Gastrocnemius medialis (tissue), 4 donors: ENCODE data around the gene SUPT3H.

Experiments
- CTCF ChIP-seq, 5 experiments: fragments of 450-650 bp in 3 of 5; fragments of 200-600 bp in 2 of 5; sonication (generic) in 2 of 5; IDR thresholded peaks in 4 of 5; conservative IDR thresholded peaks in 1 of 5; 1 replicate in 4 of 5; 2 replicates in 1 of 5; pipeline ENCODE4 v1.5.1; 2016 to 2019; ENCODE audit warnings: antibody characterized with exemption in 5 of 5, mild to moderate bottlenecking in 3 of 5, moderate library complexity in 3 of 5
- POLR2A ChIP-seq, 2 donors: fragments of 450-650 bp; IDR thresholded peaks; one replicate each; pipeline ENCODE4 v1.6.1; 2017; ENCODE audit warnings: antibody characterized with exemption in 2 of 2, mild to moderate bottlenecking in 2 of 2, moderate library complexity in 2 of 2

GRCh38 chr6:45160305-45160704, 217.4 kb downstream of the SUPT3H start:
- no peak for TF ChIP-seq POLR2A (IDR thresholded peaks at IDR 0.05)
- no peak for TF ChIP-seq CTCF (IDR thresholded peaks at IDR 0.05 in 4 of 5, conservative IDR thresholded peaks at IDR 0.05 in 1 of 5)
